Measurements from ENCODE around the gene MPG.
A peak's percentile ranks its signal among the peaks of the same experiment; 100 is the strongest.

Gene MPG

GRCh38 chr16:50769-51591 is 27.0 kb upstream of the MPG start:
- DNase-seq = no peak

GRCh38 chr16:53346-54236 is 24.4 kb upstream of the MPG start, which contains the start of the genes POLR3K and SNRNP25:
Gene POLR3K, minus strand, starts transcription at chr16:53608. Its CDS starts 22 bp downstream, at chr16:53586.
Gene SNRNP25, plus strand, starts transcription at chr16:53828. Its CDS starts 189 bp downstream, at chr16:54017.
- peak; percentile 99 for DNase-seq

- no peak for DNase-seq
Observed at GRCh38 chr16:54237-54581, 23.8 kb upstream of the MPG start.

- DNase-seq = no peak
Observed at GRCh38 chr16:55571-56136, 22.4 kb upstream of the MPG start.

GRCh38 chr16:56231-56927 is 21.6 kb upstream of the MPG start:
- DNase-seq = no peak

GRCh38 chr16:57711-58110 is 20.3 kb upstream of the MPG start:
- no peak for DNase-seq

- DNase-seq = no peak
Observed at GRCh38 chr16:58491-59439, 19.3 kb upstream of the MPG start.

- DNase-seq = no peak
Observed at GRCh38 chr16:59440-60059, 18.5 kb upstream of the MPG start.

GRCh38 chr16:60166-60565 is 17.9 kb upstream of the MPG start:
- DNase-seq = no peak

- no peak for DNase-seq
Observed at GRCh38 chr16:60929-61878, 16.8 kb upstream of the MPG start.

GRCh38 chr16:61879-62281 is 16.1 kb upstream of the MPG start:
- no peak for DNase-seq

GRCh38 chr16:62283-62967 is 15.6 kb upstream of the MPG start:
- DNase-seq = no peak

GRCh38 chr16:62968-63391 is 15.0 kb upstream of the MPG start:
- no peak for DNase-seq

- no peak for DNase-seq
Observed at GRCh38 chr16:63466-63865, 14.6 kb upstream of the MPG start.

- DNase-seq = no peak
Observed at GRCh38 chr16:63998-64913, 13.8 kb upstream of the MPG start.

- no peak for DNase-seq
Observed at GRCh38 chr16:64914-65255, 13.1 kb upstream of the MPG start.

GRCh38 chr16:65745-66144 is 12.3 kb upstream of the MPG start:
- peak; percentile 93 for DNase-seq
